Right lobe of liver (tissue), 4 donors: ENCODE measurements around the gene EXO5.

Experiments
- POLR2A ChIP-seq: fragments of 450-650 bp; IDR thresholded peaks from one replicate; pipeline ENCODE4 v1.6.1; 2017; ENCODE audit warnings: antibody characterized with exemption, mild to moderate bottlenecking
- TF ChIP-seq, protein P1 (sequence below), 4 donors: fragments of 200-600 bp in 3 of 4; fragments of 450-650 bp in 1 of 4; IDR thresholded peaks; one replicate each; pipeline versions ENCODE4 v1.5.1 to v1.8.0; 2016 to 2022; ENCODE audit warnings: antibody characterized with exemption in 4 of 4, mild to moderate bottlenecking in 2 of 4
- donor health status: DM: no; HTN: no; CAD: no.
- donor health status: DM: no; HTN: no; CAD: no.
- donor health status: DM: no; HTN: yes; CAD: no.

GRCh38 chr1:40519517-40519916, 10.9 kb downstream of the EXO5 start:
- TF ChIP-seq POLR2A = no peak
- TF ChIP-seq, protein P1, sequence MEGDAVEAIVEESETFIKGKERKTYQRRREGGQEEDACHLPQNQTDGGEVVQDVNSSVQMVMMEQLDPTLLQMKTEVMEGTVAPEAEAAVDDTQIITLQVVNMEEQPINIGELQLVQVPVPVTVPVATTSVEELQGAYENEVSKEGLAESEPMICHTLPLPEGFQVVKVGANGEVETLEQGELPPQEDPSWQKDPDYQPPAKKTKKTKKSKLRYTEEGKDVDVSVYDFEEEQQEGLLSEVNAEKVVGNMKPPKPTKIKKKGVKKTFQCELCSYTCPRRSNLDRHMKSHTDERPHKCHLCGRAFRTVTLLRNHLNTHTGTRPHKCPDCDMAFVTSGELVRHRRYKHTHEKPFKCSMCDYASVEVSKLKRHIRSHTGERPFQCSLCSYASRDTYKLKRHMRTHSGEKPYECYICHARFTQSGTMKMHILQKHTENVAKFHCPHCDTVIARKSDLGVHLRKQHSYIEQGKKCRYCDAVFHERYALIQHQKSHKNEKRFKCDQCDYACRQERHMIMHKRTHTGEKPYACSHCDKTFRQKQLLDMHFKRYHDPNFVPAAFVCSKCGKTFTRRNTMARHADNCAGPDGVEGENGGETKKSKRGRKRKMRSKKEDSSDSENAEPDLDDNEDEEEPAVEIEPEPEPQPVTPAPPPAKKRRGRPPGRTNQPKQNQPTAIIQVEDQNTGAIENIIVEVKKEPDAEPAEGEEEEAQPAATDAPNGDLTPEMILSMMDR (IDR thresholded peaks at IDR 0.05) = no peak
